CD4-positive, alpha-beta T cell treated with Interleukin-1 beta for 1 hour (primary cell): ENCODE measurements around the gene MED15.

Experiments
- DNase-seq, 2 donors: peaks; one replicate each; pipeline ENCODE4 v3.0.0-alpha.2; 2020 to 2022

MED15 gene

GRCh38 chr22:20554824-20555223, 47.4 kb downstream of the MED15 start:
- no peak for DNase-seq

- DNase-seq: no peak
Observed at GRCh38 chr22:20558534-20558933, 51.1 kb downstream of the MED15 start.

- DNase-seq: no peak
Observed at GRCh38 chr22:20559174-20559760, 51.9 kb downstream of the MED15 start.

DNA sequence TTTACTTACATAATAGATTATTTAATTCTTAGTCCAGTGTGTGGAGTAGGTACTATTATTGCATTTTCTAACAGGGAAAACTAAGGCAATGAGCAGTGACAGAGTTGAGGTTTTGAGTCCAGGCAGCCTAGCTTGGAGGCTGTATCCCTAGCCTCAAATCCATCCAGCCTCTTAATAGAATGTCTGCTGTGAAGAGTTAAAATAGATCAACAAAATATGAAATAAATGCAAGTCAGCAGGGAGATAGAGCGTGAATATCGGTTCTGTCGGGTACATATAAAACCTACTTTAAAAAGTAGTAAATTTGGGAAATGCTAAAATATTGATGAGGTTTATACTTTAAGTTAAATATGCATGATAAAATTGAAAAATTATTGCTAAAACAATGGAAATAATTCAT, 53.3 kb downstream of the MED15 start:
- no peak for DNase-seq

DNA sequence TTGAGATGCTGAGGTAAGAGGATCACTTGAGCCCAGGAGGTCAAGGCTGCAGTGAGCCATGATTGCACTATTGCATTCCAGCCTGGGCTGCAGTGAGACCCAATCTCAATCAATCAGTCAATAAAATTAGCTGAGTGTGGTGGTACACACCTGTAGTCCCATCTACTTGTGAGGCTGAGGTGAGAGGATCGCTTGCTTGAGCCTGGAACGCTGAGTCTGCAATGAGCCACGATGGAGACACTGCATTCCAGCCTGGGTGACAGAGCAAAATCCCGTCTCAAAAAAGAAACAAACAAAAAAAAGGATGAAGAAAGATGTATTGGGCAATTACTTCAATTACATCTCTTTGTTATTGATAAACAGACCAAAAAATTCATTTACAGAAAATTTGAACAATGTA, 54.5 kb downstream of the MED15 start:
- DNase-seq: no peak

DNA sequence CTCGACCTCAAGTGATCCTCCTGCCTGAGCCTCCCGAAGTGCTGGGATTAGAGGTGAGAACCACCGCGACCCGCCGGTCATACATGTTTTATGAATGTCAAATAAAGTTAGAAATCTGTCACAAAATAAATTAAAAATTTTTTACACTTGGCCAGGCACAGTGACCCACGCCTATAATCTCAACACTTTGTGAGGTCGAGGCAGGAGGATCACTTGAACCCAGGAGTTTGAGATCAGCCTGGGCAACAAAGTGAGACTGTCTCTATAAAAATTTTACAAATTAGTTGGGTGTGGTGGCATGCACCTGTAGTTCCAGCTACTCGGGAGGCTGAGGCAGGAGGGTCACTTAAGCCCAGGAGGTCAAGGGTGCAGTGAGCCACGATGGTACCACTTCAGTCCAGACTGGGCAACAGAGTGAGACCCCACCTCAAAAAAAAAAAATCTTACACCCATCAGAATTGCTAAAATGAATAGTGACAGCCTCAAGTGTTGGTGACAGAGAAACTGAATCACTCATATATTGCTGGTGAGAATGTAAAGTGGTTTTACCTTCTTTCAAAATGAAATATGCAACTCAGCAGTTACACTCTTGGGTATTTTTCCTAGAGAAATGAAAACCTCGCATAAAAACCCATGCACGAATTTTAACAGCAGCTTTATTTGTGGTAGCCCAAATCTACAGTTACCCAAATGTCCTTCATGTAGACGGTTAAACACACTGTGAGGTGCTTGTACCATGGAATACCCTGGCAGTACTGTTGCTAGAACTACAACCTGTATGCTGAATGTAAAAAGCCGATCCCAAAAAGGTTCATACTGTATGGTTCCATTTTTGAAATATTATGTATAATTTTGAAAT, 55.4 kb downstream of the MED15 start:
- no peak for DNase-seq

- no peak for DNase-seq
Observed at GRCh38 chr22:20563466-20563906, 56.1 kb downstream of the MED15 start.

DNA sequence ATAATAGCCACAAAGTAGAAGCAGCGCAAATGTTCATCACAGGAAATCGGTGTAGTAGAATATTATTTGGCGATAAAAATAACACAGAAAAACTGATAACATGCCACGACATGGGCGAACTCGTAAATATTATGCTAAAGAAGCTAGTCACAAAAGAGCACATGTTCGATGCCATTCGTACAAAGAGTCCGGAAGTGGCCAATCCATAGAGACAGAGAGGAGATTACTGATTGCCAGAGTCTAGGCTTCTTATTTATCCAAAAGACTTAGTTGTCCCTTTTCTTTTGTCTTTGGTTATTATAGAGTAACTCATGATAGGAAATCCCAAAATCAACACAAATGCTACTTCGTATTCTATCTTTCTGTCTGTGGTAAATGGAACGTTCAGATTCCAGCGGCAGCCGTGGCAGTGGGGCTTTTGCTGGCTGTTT, 56.5 kb downstream of the MED15 start:
- DNase-seq: no peak

GRCh38 chr22:20565079-20565734, 57.8 kb downstream of the MED15 start:
- DNase-seq: no peak

DNA sequence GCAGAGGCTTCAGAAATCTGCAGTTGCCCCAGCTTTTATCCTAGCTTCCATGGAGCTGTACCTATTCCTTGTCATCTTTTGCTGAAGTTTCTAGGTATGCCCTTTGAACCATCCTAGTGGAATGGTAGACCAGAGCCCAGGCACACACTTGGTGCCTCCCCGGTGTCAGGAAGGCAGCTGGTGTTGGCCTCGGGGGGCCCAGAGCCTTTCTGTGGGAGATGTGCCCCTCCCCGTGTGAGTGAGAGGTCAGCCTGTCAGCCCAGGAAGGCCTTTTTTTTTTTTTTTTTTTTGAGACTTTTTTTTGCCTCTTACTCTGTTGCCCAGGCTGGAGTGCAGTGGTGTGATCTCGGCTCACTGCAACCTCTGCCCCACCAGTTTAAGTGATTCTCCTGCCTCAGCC, 58.4 kb downstream of the MED15 start:
- DNase-seq: no peak

DNA sequence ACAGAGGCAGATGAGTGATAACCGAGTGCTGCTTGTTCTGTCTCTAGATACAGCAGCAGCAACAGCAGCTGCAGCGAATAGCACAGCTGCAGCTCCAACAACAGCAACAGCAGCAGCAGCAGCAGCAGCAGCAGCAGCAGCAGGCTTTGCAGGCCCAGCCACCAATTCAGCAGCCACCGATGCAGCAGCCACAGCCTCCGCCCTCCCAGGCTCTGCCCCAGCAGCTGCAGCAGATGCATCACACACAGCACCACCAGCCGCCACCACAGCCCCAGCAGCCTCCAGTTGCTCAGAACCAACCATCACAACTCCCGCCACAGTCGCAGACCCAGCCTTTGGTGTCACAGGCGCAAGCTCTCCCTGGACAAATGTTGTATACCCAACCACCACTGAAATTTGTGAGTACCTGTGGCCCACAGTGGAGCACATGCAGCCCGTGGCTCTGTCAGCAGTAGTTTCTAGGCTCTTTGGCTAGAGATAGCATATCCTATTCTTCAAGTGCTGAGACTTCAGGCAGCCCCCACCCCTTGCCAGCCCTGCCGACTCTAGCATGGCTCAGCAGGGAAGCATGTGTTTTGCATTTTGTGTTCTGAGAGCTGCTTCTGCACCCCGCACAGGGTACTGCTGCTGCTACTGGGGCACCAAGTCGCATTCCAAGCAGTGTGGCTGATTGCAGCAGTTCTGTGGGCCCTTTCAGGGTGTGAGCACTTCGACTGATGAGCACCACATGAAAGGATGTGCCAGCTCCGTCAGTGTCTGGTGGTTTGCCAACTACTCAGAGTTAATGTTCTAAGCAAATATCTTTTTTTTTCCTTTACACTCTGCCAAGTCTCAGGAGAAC, 59.2 kb downstream of the MED15 start:
- DNase-seq: peak; percentile 72 to 79

GRCh38 chr22:20567371-20567847, 60.0 kb downstream of the MED15 start:
- DNase-seq: no peak

- no peak for DNase-seq
Observed at GRCh38 chr22:20567993-20568417, 60.6 kb downstream of the MED15 start.

- no peak for DNase-seq
Observed at GRCh38 chr22:20568502-20569058, 61.2 kb downstream of the MED15 start.

GRCh38 chr22:20569059-20570058, 61.9 kb downstream of the MED15 start:
- peak; percentile 79 to 82 for DNase-seq

GRCh38 chr22:20571078-20571503, 63.7 kb downstream of the MED15 start:
- no peak for DNase-seq

- peak; percentile 62 to 71 for DNase-seq
Observed at GRCh38 chr22:20571531-20572007, 64.2 kb downstream of the MED15 start.

DNA sequence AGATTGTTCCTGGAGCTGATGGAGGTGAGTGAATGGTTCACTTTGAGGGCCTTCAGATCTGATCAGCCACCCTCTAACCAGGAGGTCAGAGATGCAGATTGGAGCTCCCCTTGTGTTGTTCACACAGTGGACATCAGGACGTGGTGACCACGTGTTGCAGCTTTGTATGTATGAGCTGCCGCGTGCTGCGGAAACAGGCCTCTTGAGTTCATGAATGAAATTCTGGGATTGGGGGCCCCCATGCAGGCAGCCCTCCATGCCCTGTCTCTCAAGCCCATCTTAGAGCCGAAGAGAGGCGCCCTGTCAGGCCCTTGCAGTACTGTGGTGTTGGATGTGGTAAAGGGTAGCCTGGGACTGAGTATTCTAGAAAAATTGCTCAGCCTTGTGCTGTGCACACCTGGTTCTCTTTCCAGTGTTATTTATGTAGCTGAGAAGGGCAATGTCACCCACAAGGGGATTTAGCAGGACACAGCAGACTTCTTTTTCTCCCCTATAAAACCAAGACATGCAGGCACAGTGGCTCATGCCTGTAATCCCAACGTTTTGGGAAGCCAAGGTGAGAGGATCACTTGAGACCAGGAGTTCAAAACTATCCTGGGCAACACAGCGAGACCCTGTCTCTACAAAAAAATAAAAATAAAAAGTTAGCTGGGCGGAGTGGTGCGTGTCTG, 64.9 kb downstream of the MED15 start:
- DNase-seq: no peak

GRCh38 chr22:20573176-20573832, 65.9 kb downstream of the MED15 start:
- DNase-seq: no peak
